Heart right ventricle (tissue), 16 donors: Measurements from ENCODE around the gene GOLM1. TPM values are rescaled to one million over a fixed set of nuclear protein-coding genes. Genes with fewer than 3 reads are reported as not detected.

Experiments used
- ATAC-seq, 8 donors: fragments of 200-7000 bp; cut with Tn5 transposase; one replicate each; pipeline ENCODE4 v1.9.1; 2020; ENCODE audit warnings: mild to moderate bottlenecking in 8 of 8, moderate library complexity in 8 of 8, moderate number of reproducible peaks in 1 of 8
- DNase-seq, 2 donors: peaks; one replicate each; pipeline ENCODE4 v3.0.0-alpha.2; 2020
- H3K27ac ChIP-seq, 10 donors: fragments of 200-600 bp; sonication (generic) in 2 of 10; one replicate each; pipeline versions ENCODE4 v1.5.0 to v1.8.0; 2020 to 2022; ENCODE audit warnings: mild to moderate bottlenecking in 3 of 10
- H3K27me3 ChIP-seq, 7 donors: fragments of 200-600 bp; one replicate each; pipeline ENCODE4 v1.8.0; 2021 to 2022; ENCODE audit warnings: mild to moderate bottlenecking in 2 of 7
- H3K36me3 ChIP-seq, 9 donors: fragments of 200-600 bp; sonication (generic) in 1 of 9; one replicate each; pipeline versions ENCODE4 v1.5.0 to v1.8.0; 2020 to 2022; ENCODE audit warnings: mild to moderate bottlenecking in 2 of 9
- H3K4me1 ChIP-seq, 9 donors: fragments of 200-600 bp; sonication (generic) in 1 of 9; one replicate each; pipeline versions ENCODE4 v1.5.0 to v1.8.0; 2020 to 2022; ENCODE audit warnings: mild to moderate bottlenecking in 4 of 9
- H3K4me3 ChIP-seq, 10 donors: fragments of 200-600 bp; sonication (generic) in 2 of 10; one replicate each; pipeline versions ENCODE4 v1.5.0 to v1.8.0; 2020 to 2022; ENCODE audit warnings: mild to moderate bottlenecking in 7 of 10, moderate library complexity in 2 of 10
- H3K9me3 ChIP-seq, 11 donors: fragments of 200-600 bp in 10 of 11; sonication (generic) in 2 of 11; one replicate each; pipeline versions ENCODE4 v1.5.0 to v1.8.0; 2013 to 2022; ENCODE audit warnings: mild to moderate bottlenecking in 2 of 11, control low read depth in 1 of 11, moderate library complexity in 1 of 11
- CTCF ChIP-seq, 9 donors: fragments of 200-600 bp; sonication (generic) in 2 of 9; IDR thresholded peaks; one replicate each; pipeline versions ENCODE4 v1.5.0 to v1.8.0; 2021 to 2022; ENCODE audit warnings: antibody characterized with exemption in 9 of 9, mild to moderate bottlenecking in 5 of 9, moderate library complexity in 1 of 9
- WGBS, 2 donors: extraction: QIAGEN DNeasy Blood & Tissue Kit; methylation state at CpG; one replicate each; pipeline ENCODE4 v1.1.7; 2013; ENCODE audit warnings: inconsistent platforms in 1 of 2; 5-methylcytosine and 5-hydroxymethylcytosine counted together
- intact Hi-C, 10 donors: fragments of 100-400 bp; cut with DNase I; formaldehyde crosslinking; loops; one replicate each; pipeline versions ENCODE4 v1.11.1 to v1.14.2; 2022
- polyA plus RNA-seq, 2 donors: library from polyadenylated mRNA; stranded (reverse); fragments of 200-250 nt; gene quantifications; one replicate each; pipeline ENCODE4 v1.2.3, GENCODE V29; 2013
- total RNA-seq, 10 donors: library from RNA; stranded (reverse); fragmentation: NEBNext Ultra II Directional in 3 of 10; extraction: Animal tissue kit (Norgen Biotek cat#: 25700) in 3 of 10; gene quantifications; one replicate each; pipeline versions ENCODE4 v1.2.1 to v1.2.4, GENCODE V29; 2021 to 2023
- donor health status: Arrhythmogenic right ventricular cardiomyopathy.
- donor health status: ischemic (EF 13 %, LVEDD 7.1; RV severe dilation, severe dysfunction).
- donor health status: healthy with polysubstance abuse.
- donor health status: DM: no; HTN: yes; CAD: no.
- donor health status: DM: no; HTN: no; CAD: no.
- donor health status: ischemic (EF 25% LVEDD 6.9; RV normal size, moderate dysfunction).
- donor health status: ischemic (EF 25% LVEDD 5.7; RV mildly dilated, moderate dysfunction).
- donor health status: healthy.
- donor health status: DM: yes; HTN: yes; CAD: no.
- donor health status: Ischemic cardiomyopathy.
- donor health status: ischemic (EF 35%, LVEDD 5.7; RV mildly dilated, moderate dysfunction).
- donor health status: nonischemic (EF 11% LVEDD 7.7; RV severe dilation, severe dysfunction).
- donor health status: DM: yes; HTN: yes; CAD: no.
- donor health status: PGD.
- donor health status: ischemic (EF 29% LVEDD 5.4; RV normal size, mild dysfunction).
- donor health status: nonischemic (EF 23%, LVEDD 6.1; RV moderate dilation, normal function).

The GOLM1 gene
- total and polyA plus RNA-seq, 12 donors: 2.3 to 15.0 (median 4.1) TPM

GRCh38 chr9:85978496-85978895, 120.9 kb downstream of the GOLM1 start:
- Histone ChIP-seq H3K4me1 (peaks cover 0 to 21% (median 0%) of the 10 kb centered on the region in 9 donors), H3K4me3 (no peak overlapping the region), H3K27me3 (no peaks in the 10 kb centered on the region), H3K9me3 (no peaks in the 10 kb centered on the region), H3K36me3 (peaks cover 0 to 99% (median 4%) of the 10 kb centered on the region in 9 donors), H3K27ac (no peak overlapping the region)
- DNase-seq (no peak), ATAC-seq (no peak)
- no peak for TF ChIP-seq CTCF (IDR thresholded peaks at IDR 0.05)
- intact Hi-C loops: no loop called here
- 56 to 58% methylated on average over 4 of the region's 4 CpGs for WGBS, 2 donors

Other genes with a start within 250 kb of the GOLM1 start
- gene NAA35, start 158.4 kb downstream of the GOLM1 start, total RNA-seq: 10 to 100 TPM; 16.4 to 21.2 (median 18.4) TPM
- gene NAA35, start 158.4 kb downstream of the GOLM1 start, polyA plus RNA-seq: 1 to 10 TPM; 3.8 to 6.6 TPM
- gene C9orf153, start 160.1 kb upstream of the GOLM1 start, total RNA-seq: under 1 TPM in 8 of 10 donors, not detected in 2; 0.14 to 0.72 (median 0.34) TPM
- under 1 TPM; 0.06 to 0.44 TPM for gene C9orf153, start 160.1 kb upstream of the GOLM1 start, polyA plus RNA-seq
- 10 to 100 TPM; 50.7 to 86.1 (median 71.7) TPM for gene ISCA1, start 183.0 kb upstream of the GOLM1 start, total RNA-seq
- 10 to 100 TPM; 27.1 to 42.0 TPM for gene ISCA1, start 183.0 kb upstream of the GOLM1 start, polyA plus RNA-seq